ENCODE data around the gene MSTO1. TPM values are rescaled to one million over a fixed set of nuclear protein-coding genes. Genes with fewer than 3 reads are reported as not detected.
"Not testable (repeated sequence)": the region's sequence is repeated elsewhere in the genome, so short reads cannot be mapped to it uniquely, and the experiment has no call there.

Gene MSTO1
- 13.1 TPM for total RNA-seq
- long read RNA-seq, partial matches to known transcripts, result 0 of 3 reads
- long read RNA-seq, other reads (novel, unspliced or antisense), result 3 of 3 reads

- no peaks in the 10 kb centered on the region for H3K9me3 ChIP-seq (replicated peaks)
- no peaks in the 10 kb centered on the region for H3K27me3 ChIP-seq (ENCODE audit: low read depth)
- DNase-seq, result peak; percentile 96
- H3K4me3 ChIP-seq, result peak within 1 kb of the TSS; percentile 83
- intact Hi-C loops (cut with micrococcal nuclease), result no loop called here
- peaks cover 6% of the 10 kb centered on the region for H3K4me1 ChIP-seq
- H3K27ac ChIP-seq (replicated peaks), result peak within 1 kb of the TSS; percentile 83
- TF ChIP-seq CTCF (IDR thresholded peaks at IDR 0.05; ENCODE audit: borderline replicate concordance), result no peak
- peaks cover 13% of the 10 kb centered on the region for H3K36me3 ChIP-seq
Measured at GRCh38 chr1:155609515-155610256, at the start of gene MSTO1. MSTO1 (plus strand) TSS chr1:155610218; CDS start chr1:155610249, 31 bp downstream.

GRCh38 chr1:155561779-155562580 lies 48.0 kb upstream of the MSTO1 start:
- H3K4me1 ChIP-seq, result peaks cover 69% of the 10 kb centered on the region
- peak; percentile 40 for DNase-seq
- intact Hi-C loops (cut with micrococcal nuclease), result not testable (repeated sequence)

GRCh38 chr1:155562581-155563376 lies 47.2 kb upstream of the MSTO1 start, which contains the start of gene ASH1L:
ASH1L (minus strand) TSS chr1:155562803; CDS start chr1:155521519, 41,284 bp downstream.
- Histone ChIP-seq H3K4me3 (peak within 1 kb of the TSS; percentile 98), H3K9me3 (replicated peaks) (no peaks in the 10 kb centered on the region), H3K27ac (replicated peaks) (peak within 1 kb of the TSS; percentile 99), H3K4me1 (peaks cover 64% of the 10 kb centered on the region), H3K36me3 (no peaks in the 10 kb centered on the region), H3K27me3 (ENCODE audit: low read depth) (no peaks in the 10 kb centered on the region)
- peak; percentile 95 for DNase-seq
- no peak for TF ChIP-seq CTCF (IDR thresholded peaks at IDR 0.05; ENCODE audit: borderline replicate concordance)
- intact Hi-C loops (cut with micrococcal nuclease), result no loop called here

More at GRCh38 chr1:155561779-155562580, 48.0 kb upstream of the MSTO1 start:
- not testable (repeated sequence) for H3K27me3 ChIP-seq (ENCODE audit: low read depth); H3K36me3 ChIP-seq; H3K9me3 ChIP-seq (replicated peaks)
- Histone ChIP-seq H3K4me3 (peak overlapping the region; percentile 98), H3K27ac (replicated peaks) (peak overlapping the region; percentile 99)

GRCh38 chr1:155563377-155564022 lies 46.5 kb upstream of the MSTO1 start:
- peak overlapping the region; percentile 98 for H3K4me3 ChIP-seq
- intact Hi-C loops (cut with micrococcal nuclease); H3K27me3 ChIP-seq (ENCODE audit: low read depth); H3K36me3 ChIP-seq; DNase-seq; H3K9me3 ChIP-seq (replicated peaks): not testable (repeated sequence)
- peak overlapping the region; percentile 99 for H3K27ac ChIP-seq (replicated peaks)
- peaks cover 56% of the 10 kb centered on the region for H3K4me1 ChIP-seq

- Histone ChIP-seq H3K27ac (replicated peaks) (no peak overlapping the region), H3K9me3 (replicated peaks) (no peaks in the 10 kb centered on the region), H3K4me3 (no peak overlapping the region), H3K4me1 (peaks cover 17% of the 10 kb centered on the region), H3K36me3 (no peaks in the 10 kb centered on the region), H3K27me3 (ENCODE audit: low read depth) (no peaks in the 10 kb centered on the region)
- intact Hi-C loops (cut with micrococcal nuclease), result no loop called here
- no peak for TF ChIP-seq CTCF (IDR thresholded peaks at IDR 0.05; ENCODE audit: borderline replicate concordance)
- no peak for DNase-seq
Measured at GRCh38 chr1:155569988-155570592, 39.9 kb upstream of the MSTO1 start.

Measured in left ventricle myocardium inferior (tissue), 1 donor.